ENCODE data around the gene UGT1A4.

Gene UGT1A4

DNA sequence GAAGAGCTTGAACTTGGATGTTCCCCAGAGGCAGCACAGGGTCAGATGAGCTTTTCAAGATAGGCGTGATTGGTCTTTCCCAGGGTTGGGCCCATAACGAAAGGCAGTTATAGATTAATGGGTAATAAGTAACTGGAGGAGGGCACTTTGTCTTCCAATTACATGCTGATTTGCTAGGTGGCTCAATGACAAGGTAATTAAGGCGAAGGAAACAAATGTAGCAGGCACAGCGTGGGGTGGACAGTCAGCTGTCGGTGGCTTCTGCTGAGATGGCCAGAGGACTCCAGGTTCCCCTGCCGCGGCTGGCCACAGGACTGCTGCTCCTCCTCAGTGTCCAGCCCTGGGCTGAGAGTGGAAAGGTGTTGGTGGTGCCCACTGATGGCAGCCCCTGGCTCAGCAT lies at the start of gene UGT1A4:
Gene UGT1A4 (plus strand): TSS at position 185 of the 400 bp plus-strand sequence. CDS start 85 bp downstream, at position 270.
- DNase-seq, result no peak

DNA sequence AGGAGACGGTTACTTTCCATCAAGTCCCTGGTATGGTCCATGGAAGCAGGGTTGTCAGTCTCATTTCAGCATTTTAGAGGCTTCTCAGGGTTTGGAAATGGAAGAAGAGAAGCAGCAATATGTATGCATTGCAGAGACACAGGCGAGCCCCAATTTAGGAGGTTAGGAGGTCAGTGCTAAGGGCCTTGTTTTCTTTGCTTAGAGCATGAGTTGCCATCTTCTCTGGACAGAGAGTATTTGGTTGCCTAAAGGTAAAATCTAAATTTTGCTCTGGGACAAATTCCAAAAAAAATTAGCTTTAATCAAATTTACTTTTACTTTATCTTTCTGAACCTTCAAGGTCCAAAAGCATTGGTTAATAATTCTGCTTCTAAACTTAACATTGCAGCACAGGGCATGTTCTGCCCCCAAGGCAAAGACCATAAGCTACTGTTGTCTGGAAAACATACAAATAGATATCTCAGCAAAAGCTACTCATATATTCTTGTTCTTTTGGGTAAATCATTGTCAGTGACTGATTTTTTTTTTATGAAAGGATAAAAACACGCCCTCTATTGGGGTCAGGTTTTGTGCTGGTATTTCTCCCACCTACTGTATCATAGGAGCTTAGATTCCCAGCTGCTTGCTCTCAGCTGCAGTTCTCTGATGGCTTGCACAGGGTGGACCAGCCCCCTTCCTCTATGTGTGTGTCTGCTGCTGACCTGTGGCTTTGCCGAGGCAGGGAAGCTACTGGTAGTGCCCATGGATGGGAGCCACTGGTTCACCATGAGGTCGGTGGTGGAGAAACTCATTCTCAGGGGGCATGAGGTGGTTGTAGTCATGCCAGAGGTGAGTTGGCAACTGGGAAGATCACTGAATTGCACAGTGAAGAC lies 47.0 kb upstream of the UGT1A4 start, which contains the start of gene UGT1A9:
Gene UGT1A9 (plus strand): TSS at position 609 of the 872 bp plus-strand sequence. CDS start 37 bp downstream, at position 646.
- DNase-seq, result no peak

GRCh38 chr2:233672886-233673285 lies 45.6 kb upstream of the UGT1A4 start:
- no peak for DNase-seq

GRCh38 chr2:233673896-233674295 lies 44.6 kb upstream of the UGT1A4 start:
- no peak for DNase-seq

DNA sequence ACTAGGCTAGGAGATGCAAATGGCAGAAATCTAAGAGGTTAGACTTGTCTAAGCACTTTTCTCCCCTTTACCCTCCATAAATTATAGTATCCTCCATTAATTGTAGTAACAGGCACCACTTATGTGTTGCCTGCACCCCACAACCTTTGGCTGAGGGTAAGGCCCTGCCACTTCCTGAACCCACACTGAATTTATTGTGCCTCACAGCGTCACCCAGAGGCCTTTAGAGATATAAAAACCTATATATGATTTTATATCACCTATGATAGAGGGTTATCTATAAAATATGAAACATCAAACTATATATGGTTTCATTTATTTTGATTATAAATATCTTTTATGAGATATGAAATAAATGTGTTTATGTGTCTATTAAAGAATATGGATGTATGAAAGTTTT lies 44.2 kb upstream of the UGT1A4 start:
- no peak for DNase-seq

- DNase-seq, result no peak
Observed at GRCh38 chr2:233674995-233675394, 43.5 kb upstream of the UGT1A4 start.

DNA sequence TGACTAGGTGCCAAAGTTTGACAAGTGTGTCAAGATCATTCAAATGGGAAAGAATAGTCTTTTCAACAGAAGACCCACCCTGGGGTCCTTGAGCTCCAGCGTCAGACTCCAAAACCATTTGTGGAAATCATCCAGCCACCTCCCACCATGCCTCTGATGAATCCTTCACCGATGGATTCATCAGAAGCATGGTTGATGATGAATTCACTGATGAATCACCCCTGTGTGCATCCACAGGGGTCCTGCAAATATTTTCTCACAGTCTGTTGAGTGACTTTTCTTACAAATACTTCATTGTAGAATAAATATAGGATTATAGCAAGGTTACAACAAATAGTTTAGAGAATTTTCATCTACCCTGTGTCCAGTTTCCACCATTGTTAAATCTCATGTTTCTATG lies 42.5 kb upstream of the UGT1A4 start:
- DNase-seq, result no peak

GRCh38 chr2:233679196-233679595 lies 39.3 kb upstream of the UGT1A4 start:
- no peak for DNase-seq

DNA sequence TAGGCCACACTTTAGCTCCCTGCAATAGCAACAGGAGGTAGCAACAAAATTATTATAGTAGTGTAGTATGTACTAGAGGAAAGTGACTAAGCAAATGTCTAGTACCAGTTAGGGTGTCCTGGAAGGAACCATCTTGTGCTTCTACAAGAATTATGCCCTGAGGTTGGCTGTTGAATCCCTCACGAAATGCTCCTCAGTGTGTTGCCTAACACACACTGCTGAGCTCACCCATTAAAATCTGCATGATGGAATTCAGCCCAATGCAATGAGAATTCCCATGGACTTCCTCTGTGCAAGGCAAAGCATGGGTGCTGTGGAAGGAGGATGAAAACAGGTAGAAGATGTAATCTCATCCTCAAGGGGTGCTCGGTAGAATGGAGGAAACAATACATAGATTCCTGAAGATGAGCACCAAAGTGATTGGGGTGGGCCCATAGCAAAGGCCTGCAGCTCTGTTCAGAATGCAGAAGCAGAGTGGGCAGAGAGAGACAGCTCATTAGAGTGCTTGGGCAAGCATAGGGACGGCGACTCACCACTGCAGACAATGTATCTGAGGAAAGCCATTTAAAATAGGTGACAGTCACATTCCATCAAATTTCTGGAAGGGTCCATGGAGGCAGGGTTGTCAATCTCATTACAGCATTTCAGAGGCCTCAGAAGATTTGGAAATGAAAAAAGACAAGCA lies 38.0 kb upstream of the UGT1A4 start:
- no peak for DNase-seq

DNA sequence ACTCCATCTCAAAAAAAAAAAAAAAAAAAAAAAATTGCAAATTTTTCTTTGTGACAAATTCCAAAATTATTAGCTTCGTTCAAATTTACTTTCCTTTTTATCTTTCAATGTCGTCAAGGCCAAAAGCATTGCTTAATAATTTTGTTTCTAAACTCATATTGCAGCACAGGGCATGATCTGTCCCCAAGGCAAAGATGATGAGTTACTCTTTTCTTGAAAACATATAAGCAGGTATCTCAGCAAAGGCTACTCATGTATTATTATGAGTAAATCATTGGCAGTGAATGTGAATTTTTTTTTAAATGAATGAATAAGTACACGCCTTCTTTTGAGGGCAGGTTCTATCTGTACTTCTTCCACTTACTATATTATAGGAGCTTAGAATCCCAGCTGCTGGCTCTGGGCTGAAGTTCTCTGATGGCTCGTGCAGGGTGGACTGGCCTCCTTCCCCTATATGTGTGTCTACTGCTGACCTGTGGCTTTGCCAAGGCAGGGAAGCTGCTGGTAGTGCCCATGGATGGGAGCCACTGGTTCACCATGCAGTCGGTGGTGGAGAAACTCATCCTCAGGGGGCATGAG lies 36.9 kb upstream of the UGT1A4 start, which contains the start of gene UGT1A7:
Gene UGT1A7 (plus strand): TSS at position 381 of the 579 bp plus-strand sequence. CDS start 37 bp downstream, at position 418.
- DNase-seq, result no peak

DNA sequence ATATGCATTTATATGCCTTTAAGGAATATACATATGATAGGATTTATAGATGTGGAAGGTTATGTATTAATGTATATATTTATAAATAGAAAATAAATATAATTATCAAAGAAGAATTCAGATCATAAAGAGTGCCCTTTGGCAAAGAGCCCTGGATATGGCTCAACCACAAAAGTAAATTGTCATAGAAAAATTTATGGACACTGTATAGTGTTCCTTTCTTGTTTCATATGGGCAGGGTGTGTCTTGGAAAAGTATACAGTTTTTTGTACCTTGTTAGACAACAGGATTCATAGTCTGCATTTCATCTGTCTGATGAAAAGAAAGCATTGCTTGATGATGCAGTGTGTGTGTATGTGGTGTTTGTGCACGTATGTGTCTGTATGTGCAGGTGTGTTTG lies 33.9 kb upstream of the UGT1A4 start:
- no peak for DNase-seq

DNA sequence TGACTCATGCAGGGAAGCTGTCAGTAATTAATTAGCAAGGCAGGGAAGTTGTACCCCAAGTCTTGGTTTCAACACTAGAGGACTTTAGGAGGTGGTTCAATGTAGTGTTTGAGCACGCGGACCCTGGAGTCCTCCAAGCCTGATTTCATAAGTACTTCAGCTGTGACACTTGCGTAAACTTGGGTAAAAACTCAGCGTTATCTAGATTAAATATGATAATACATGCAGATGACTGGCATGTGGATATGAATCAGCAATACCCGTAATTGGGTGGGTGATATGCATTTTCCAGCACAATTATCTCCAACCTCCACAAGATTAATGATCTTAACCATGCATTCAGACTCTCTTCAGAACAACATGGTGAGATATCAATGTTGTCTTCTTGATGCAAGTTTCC lies 31.6 kb upstream of the UGT1A4 start:
- no peak for DNase-seq

GRCh38 chr2:233688341-233688740 lies 30.2 kb upstream of the UGT1A4 start:
- no peak for DNase-seq

- DNase-seq, result no peak
Observed at GRCh38 chr2:233689031-233689430, 29.5 kb upstream of the UGT1A4 start.

- no peak for DNase-seq
Observed at GRCh38 chr2:233689501-233689900, 29.0 kb upstream of the UGT1A4 start.

DNA sequence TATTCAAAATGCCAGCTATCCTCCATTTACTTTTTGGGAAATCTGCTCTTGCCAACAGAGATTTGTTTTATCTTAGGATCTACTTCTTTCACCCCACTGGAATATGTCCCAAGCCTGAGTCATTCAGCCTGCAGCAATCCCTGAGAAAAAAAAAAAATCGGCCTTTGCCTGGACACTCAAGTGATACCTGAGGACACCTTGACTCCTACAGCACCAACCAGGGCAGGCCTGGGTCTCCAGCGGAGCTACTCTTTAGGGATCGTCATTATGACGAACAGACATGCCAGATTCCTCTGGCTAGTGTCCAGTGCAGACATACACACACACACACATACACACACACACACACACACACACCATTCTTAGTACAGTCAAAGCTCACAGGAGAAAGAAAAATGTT lies 28.1 kb upstream of the UGT1A4 start:
- DNase-seq, result no peak

DNA sequence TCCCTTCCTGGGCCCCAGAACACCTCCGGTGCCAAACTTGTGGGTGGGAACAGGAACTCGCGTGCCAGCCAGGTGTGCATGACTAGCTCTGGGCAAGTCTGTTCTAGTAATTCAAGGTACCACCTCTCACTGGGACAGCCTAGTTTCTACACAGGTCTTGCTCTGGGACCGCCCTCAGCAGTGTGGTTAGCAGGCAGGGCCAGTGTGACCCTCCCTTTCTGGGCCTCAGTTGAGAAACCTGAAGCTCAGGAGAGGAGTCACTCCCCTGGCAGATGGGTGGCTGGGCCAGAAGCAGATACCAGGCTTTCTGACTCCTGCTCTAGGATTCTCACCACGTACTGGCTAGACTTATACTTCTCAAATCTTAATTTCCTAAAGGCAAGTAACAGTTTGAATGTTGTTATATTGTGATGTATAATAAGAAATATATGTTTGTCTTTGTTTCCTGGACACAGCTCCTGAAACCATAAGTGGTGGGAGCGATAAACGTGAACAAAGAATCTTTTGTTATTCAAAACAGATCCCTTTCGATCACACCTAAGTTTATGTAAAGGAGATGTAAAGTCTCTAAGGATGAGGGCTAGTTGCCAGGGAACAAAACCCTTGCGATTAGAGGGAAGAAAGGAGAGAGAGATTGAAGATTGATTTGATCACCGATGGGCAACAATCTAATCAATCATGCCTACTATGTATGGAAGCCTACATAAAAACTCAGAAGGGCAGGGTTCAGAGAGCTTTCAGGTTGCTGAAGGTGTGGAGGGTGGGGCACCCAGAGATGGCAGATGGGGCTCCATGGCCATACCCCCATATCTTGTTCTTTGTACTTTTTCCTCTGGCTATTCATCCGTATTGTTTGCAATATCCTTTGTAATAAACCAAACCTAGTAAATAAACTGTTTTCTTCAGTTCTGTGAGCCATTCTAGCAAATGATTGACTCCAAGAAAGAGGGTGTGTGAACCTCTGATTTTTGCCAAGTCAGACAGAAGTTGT lies 26.8 kb upstream of the UGT1A4 start:
- no peak for DNase-seq

GRCh38 chr2:233692648-233693047 lies 25.9 kb upstream of the UGT1A4 start, which contains the start of gene UGT1A6:
UGT1A6 (plus strand) TSS chr2:233692890; CDS start chr2:233693005, 115 bp downstream.
- DNase-seq, result no peak

DNA sequence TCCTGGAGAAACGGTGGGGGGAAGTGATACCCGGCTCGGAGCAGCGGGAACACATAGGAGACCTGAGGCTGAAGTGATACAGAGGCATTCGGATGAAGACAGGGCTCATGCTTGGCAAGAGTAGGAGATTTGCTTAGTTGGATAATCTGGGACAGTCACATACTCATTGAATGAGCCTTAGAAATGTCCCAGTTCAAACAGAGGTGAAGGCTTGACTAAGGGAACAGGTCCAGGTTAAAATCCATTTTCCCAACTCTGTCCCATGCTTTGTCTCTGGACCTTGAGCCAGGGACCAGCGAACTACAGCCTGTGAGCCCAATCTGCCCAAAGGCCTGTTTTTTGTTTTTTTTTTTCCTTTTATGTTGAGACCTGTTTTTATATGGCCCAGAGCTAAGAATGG lies 24.6 kb upstream of the UGT1A4 start:
- no peak for DNase-seq

- no peak for DNase-seq
Observed at GRCh38 chr2:233698740-233699139, 19.8 kb upstream of the UGT1A4 start.

GRCh38 chr2:233699424-233700027 lies 19.0 kb upstream of the UGT1A4 start:
- DNase-seq, result no peak

Data from CD4-positive, alpha-beta T cell treated with Interleukin-10 for 1 hour (primary cell).